Measurements from ENCODE around the gene RNF222.
"Not testable (repeated sequence)": the region's sequence is repeated elsewhere in the genome, so short reads cannot be mapped to it uniquely, and the experiment has no call there.

RNF222 gene

GRCh38 chr17:8412089-8412488 lies 14.5 kb upstream of the RNF222 start:
- no peak for DNase-seq (ENCODE audit: low read depth)

GRCh38 chr17:8410883-8411238 lies 13.2 kb upstream of the RNF222 start:
- DNase-seq (ENCODE audit: low read depth), result no peak

- peak; percentile 73 for DNase-seq (ENCODE audit: low read depth)
Measured at GRCh38 chr17:8409966-8410882, 12.6 kb upstream of the RNF222 start.

- no peak for DNase-seq (ENCODE audit: low read depth)
Measured at GRCh38 chr17:8408371-8408770, 10.7 kb upstream of the RNF222 start.

- DNase-seq (ENCODE audit: low read depth), result no peak
Measured at GRCh38 chr17:8406174-8406573, 8.5 kb upstream of the RNF222 start.

GRCh38 chr17:8405499-8406016 lies 7.9 kb upstream of the RNF222 start:
- no peak for DNase-seq (ENCODE audit: low read depth)

- DNase-seq (ENCODE audit: low read depth), result no peak
Measured at GRCh38 chr17:8402921-8403536, 5.4 kb upstream of the RNF222 start.

GRCh38 chr17:8401107-8401506 lies 3.5 kb upstream of the RNF222 start:
- DNase-seq (ENCODE audit: low read depth), result no peak

GRCh38 chr17:8398980-8399379 lies 1.4 kb upstream of the RNF222 start:
- no peak for DNase-seq (ENCODE audit: low read depth)

- DNase-seq (ENCODE audit: low read depth), result not testable (repeated sequence)
Measured at GRCh38 chr17:8394497-8394896, 3.1 kb downstream of the RNF222 start.

- peak; percentile 22 for DNase-seq (ENCODE audit: low read depth)
Measured at GRCh38 chr17:8393470-8394231, 4.0 kb downstream of the RNF222 start.

- DNase-seq (ENCODE audit: low read depth), result no peak
Measured at GRCh38 chr17:8392674-8393469, 4.8 kb downstream of the RNF222 start.

- no peak for DNase-seq (ENCODE audit: low read depth)
Measured at GRCh38 chr17:8392274-8392673, 5.4 kb downstream of the RNF222 start.

GRCh38 chr17:8391711-8392110 lies 5.9 kb downstream of the RNF222 start:
- DNase-seq (ENCODE audit: low read depth), result no peak

- no peak for DNase-seq (ENCODE audit: low read depth)
Measured at GRCh38 chr17:8387914-8388651, 9.5 kb downstream of the RNF222 start.

- no peak for DNase-seq (ENCODE audit: low read depth)
Measured at GRCh38 chr17:8386841-8387240, 10.8 kb downstream of the RNF222 start.

- no peak for DNase-seq (ENCODE audit: low read depth)
Measured at GRCh38 chr17:8384801-8385378, 12.7 kb downstream of the RNF222 start.

- peak; percentile 93 for DNase-seq (ENCODE audit: low read depth)
Measured at GRCh38 chr17:8383143-8383822, 14.3 kb downstream of the RNF222 start, which contains the start of gene RPL26. TSS of gene RPL26 (minus strand) at chr17:8383193. CDS start at chr17:8382310, 883 bp downstream.

- no peak for DNase-seq (ENCODE audit: low read depth)
Measured at GRCh38 chr17:8382880-8383142, 14.8 kb downstream of the RNF222 start.

All from T follicular helper cell (primary cell).